Mesendoderm (in vitro differentiated cells): ENCODE results near the gene TUFT1.
A peak's percentile ranks its signal among the peaks of the same experiment; 100 is the strongest.

Experiments used
- DNase-seq: peaks from one replicate; pipeline ENCODE4 v3.0.0; 2013
- H2AK5ac ChIP-seq: 2 replicates; pipeline ENCODE4 v1.6.1; 2013; ENCODE audit warnings: low read length, inconsistent platforms
- H2BK120ac ChIP-seq: 2 replicates; pipeline ENCODE4 v1.6.1; 2013; ENCODE audit warnings: low read depth, mild to moderate bottlenecking, low read length, moderate library complexity, mixed read lengths
- H2BK15ac ChIP-seq: replicated peaks from 2 replicates; pipeline ENCODE4 v1.6.1; 2013; ENCODE audit warnings: low read depth, mild to moderate bottlenecking, moderate library complexity
- H2BK5ac ChIP-seq: 2 replicates; pipeline ENCODE4 v1.6.1; 2013; ENCODE audit warnings: low read length, inconsistent platforms
- H3K18ac ChIP-seq: 2 replicates; pipeline ENCODE4 v1.6.1; 2013; ENCODE audit warnings: mild to moderate bottlenecking, low read length, mixed read lengths
- H3K23ac ChIP-seq: one replicate; pipeline ENCODE4 v1.6.1; 2013; ENCODE audit warnings: low read length
- H3K27ac ChIP-seq: 2 replicates; pipeline ENCODE4 v1.5.1; 2013; ENCODE audit warnings: low read depth, mild to moderate bottlenecking, inconsistent platforms, low read length, moderate library complexity
- H3K27me3 ChIP-seq: 2 replicates; pipeline ENCODE4 v1.6.1; 2013; ENCODE audit warnings: low read length, control low read depth, mild to moderate bottlenecking, inconsistent platforms; ENCODE audit not compliant: insufficient read depth, poor library complexity
- H3K36me3 ChIP-seq: 2 replicates; pipeline ENCODE4 v1.6.1; 2013; ENCODE audit warnings: low read length, inconsistent platforms; ENCODE audit not compliant: control insufficient read depth, insufficient read depth
- H3K4ac ChIP-seq: one replicate; pipeline ENCODE4 v1.6.1; 2013; ENCODE audit warnings: low read depth, mild to moderate bottlenecking, low read length, moderate library complexity
- H3K4me1 ChIP-seq: 2 replicates; pipeline ENCODE4 v1.6.1; 2013; ENCODE audit warnings: low read depth, low read length, inconsistent platforms; ENCODE audit not compliant: control insufficient read depth
- H3K4me2 ChIP-seq: 2 replicates; pipeline ENCODE4 v1.6.1; 2013; ENCODE audit warnings: low read length
- H3K4me3 ChIP-seq: 2 replicates; pipeline ENCODE4 v1.5.1; 2013; ENCODE audit warnings: mild to moderate bottlenecking, low read length
- H3K56ac ChIP-seq: one replicate; pipeline ENCODE4 v1.6.1; 2013; ENCODE audit warnings: low read length
- H3K79me1 ChIP-seq: 2 replicates; pipeline ENCODE4 v1.6.1; 2013; ENCODE audit warnings: low read length, inconsistent platforms
- H3K79me2 ChIP-seq: 2 replicates; pipeline ENCODE4 v1.6.1; 2013; ENCODE audit warnings: mild to moderate bottlenecking, low read length; ENCODE audit not compliant: control insufficient read depth, insufficient read depth
- H3K9ac ChIP-seq: 2 replicates; pipeline ENCODE4 v1.6.1; 2013; ENCODE audit warnings: low read length, inconsistent platforms
- H4K5ac ChIP-seq: one replicate; pipeline ENCODE4 v1.6.1; 2013; ENCODE audit warnings: low read length
- H4K8ac ChIP-seq: one replicate; pipeline ENCODE4 v1.6.1; 2013; ENCODE audit warnings: low read depth, mild to moderate bottlenecking, control low read depth, low read length, moderate library complexity
- WGBS: extraction: QIAGEN DNeasy Blood & Tissue Kit; methylation state at CpG from one replicate; pipeline ENCODE4 v1.1.7; 2013; ENCODE audit warnings: low lambda C conversion rate, missing lambda C conversion rate; ENCODE audit not compliant: insufficient coverage; ENCODE audit errors: extremely low coverage; 5-methylcytosine and 5-hydroxymethylcytosine counted together

Gene TUFT1

DNA sequence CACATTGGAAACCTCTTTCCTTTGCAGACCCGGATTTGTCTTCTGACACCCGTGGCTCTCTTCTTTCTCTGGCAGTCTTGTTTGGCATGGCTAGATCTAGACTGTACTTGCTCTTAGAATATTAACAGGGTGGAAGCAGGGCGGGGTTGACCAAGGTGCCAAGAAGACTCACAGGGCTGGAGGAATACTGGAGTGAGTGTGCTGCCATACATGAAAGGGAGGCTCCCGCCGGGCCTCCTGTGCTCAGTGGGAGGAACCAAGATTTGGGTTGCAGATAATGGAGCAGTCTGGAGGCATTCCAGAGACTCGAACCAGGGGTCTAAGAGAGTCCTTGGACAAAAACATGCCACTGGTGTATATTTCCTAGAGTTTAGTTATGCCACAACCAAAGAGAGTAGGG lies 44.2 kb downstream of the TUFT1 start:
- Histone ChIP-seq H3K79me2 (no peaks in the 10 kb centered on the region), H3K23ac (no peak overlapping the region), H3K79me1 (no peaks in the 10 kb centered on the region), H4K8ac (no peak overlapping the region), H4K5ac (no peak overlapping the region), H3K4me3 (no peak overlapping the region), H3K4ac (no peak overlapping the region), H3K4me1 (peaks cover 2% of the 10 kb centered on the region), H3K27ac (no peak overlapping the region), H2BK5ac (no peak overlapping the region), H2BK15ac (no peak overlapping the region), H3K18ac (no peak overlapping the region), H2BK120ac (no peak overlapping the region), H3K27me3 (no peaks in the 10 kb centered on the region), H3K36me3 (peaks cover 1% of the 10 kb centered on the region), H2AK5ac (no peak overlapping the region), H3K9ac (no peak overlapping the region), H3K56ac (no peak overlapping the region), H3K4me2 (no peak overlapping the region)
- peak; percentile 46 for DNase-seq
- no CpG with 5 or more reads among the region's 6 CpGs for WGBS

DNA sequence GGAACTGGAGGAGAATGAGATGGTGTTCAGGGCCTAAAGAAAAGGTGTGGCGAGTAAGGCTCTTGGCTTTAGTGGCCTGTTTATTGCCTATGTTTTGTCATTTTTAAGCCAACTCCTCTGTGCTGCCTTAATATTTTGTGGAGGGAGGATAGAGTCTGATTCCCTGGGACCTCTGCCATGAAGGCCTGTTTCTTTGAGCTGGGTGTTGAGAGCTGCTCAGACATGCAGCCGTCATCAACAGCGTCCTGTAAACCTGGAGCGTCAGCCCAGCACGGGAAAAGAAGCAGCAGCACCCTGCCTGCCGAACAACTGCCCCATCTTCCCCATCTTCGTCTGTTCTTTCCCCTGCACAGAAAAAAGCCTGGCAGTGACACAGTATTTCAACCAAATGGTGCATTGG lies 44.7 kb downstream of the TUFT1 start:
- Histone ChIP-seq H3K36me3 (peaks cover 1% of the 10 kb centered on the region), H3K79me2 (no peaks in the 10 kb centered on the region), H2BK5ac (no peak overlapping the region), H3K79me1 (no peaks in the 10 kb centered on the region), H3K23ac (no peak overlapping the region), H3K27me3 (no peaks in the 10 kb centered on the region), H3K4me3 (no peak overlapping the region), H2BK120ac (no peak overlapping the region), H3K18ac (no peak overlapping the region), H3K27ac (no peak overlapping the region), H4K8ac (no peak overlapping the region), H2BK15ac (no peak overlapping the region), H4K5ac (no peak overlapping the region), H3K4me1 (peaks cover 2% of the 10 kb centered on the region), H3K9ac (no peak overlapping the region), H3K4ac (no peak overlapping the region), H2AK5ac (no peak overlapping the region), H3K4me2 (no peak overlapping the region), H3K56ac (no peak overlapping the region)
- no peak for DNase-seq
- WGBS, result no CpG with 5 or more reads among the region's 7 CpGs

DNA sequence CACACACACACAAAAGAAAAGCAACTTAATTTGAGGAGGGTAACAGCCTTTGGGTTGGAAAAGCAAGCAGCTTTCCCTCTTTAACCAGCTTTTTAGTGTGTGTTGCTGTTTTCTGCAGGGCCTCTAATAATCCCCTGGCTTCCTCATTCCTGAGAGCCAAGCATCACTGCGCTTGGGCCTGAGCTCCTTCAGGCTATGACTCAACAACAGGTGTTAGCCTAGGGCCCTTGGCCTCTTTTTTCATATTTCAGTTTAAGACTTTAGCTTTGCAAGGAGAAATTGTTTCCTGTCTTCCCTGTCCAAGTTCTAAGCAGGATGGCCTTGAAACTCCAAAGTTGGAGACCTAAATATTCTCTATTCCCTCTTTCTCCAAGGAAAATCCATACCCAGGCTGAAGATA lies 45.5 kb downstream of the TUFT1 start:
- H3K36me3 ChIP-seq, result peaks cover 1% of the 10 kb centered on the region
- no CpG with 5 or more reads among the region's 1 CpG for WGBS
- H3K79me1 ChIP-seq, result no peaks in the 10 kb centered on the region
- no peak overlapping the region for H3K4ac ChIP-seq
- H2BK15ac ChIP-seq, result no peak overlapping the region
- no peak overlapping the region for H3K56ac ChIP-seq
- no peak overlapping the region for H3K4me3 ChIP-seq
- H2BK120ac ChIP-seq, result no peak overlapping the region
- no peak overlapping the region for H3K9ac ChIP-seq
- H4K8ac ChIP-seq, result no peak overlapping the region
- no peaks in the 10 kb centered on the region for H3K79me2 ChIP-seq
- H3K4me1 ChIP-seq, result peaks cover 2% of the 10 kb centered on the region
- no peaks in the 10 kb centered on the region for H3K27me3 ChIP-seq
- no peak overlapping the region for H2AK5ac ChIP-seq
- H3K18ac ChIP-seq, result no peak overlapping the region
- H2BK5ac ChIP-seq, result no peak overlapping the region
- no peak overlapping the region for H4K5ac ChIP-seq
- H3K27ac ChIP-seq, result no peak overlapping the region
- no peak overlapping the region for H3K4me2 ChIP-seq
- DNase-seq, result peak; percentile 45
- H3K23ac ChIP-seq, result no peak overlapping the region

DNA sequence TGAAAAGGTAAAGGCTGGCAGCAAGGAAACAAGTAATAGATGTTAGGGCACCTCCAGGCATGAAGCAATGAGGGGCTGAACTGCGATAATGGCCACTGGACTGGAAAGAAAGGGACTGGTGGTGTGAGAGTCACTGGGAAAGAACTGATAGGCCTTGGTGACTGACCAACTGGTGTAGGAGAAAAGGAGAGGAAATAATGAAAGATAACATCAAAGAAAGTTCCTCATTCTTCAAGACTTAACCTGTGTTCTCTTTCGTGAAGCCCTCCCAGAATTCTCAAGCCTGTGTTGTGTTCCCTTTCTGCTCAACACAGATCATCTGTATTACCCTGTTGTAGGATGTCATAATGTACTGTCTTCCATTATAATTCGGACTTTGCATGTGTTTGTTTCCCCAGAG lies 50.9 kb downstream of the TUFT1 start:
- Histone ChIP-seq H2BK15ac (no peak overlapping the region), H3K4ac (no peak overlapping the region), H3K36me3 (no peaks in the 10 kb centered on the region), H2BK120ac (no peak overlapping the region), H3K4me2 (no peak overlapping the region), H3K18ac (no peak overlapping the region), H3K4me3 (no peak overlapping the region), H4K5ac (no peak overlapping the region), H3K56ac (no peak overlapping the region), H3K79me1 (no peaks in the 10 kb centered on the region), H4K8ac (no peak overlapping the region), H3K79me2 (no peaks in the 10 kb centered on the region), H2AK5ac (no peak overlapping the region), H3K4me1 (no peaks in the 10 kb centered on the region), H3K23ac (no peak overlapping the region), H3K27me3 (no peaks in the 10 kb centered on the region), H3K27ac (no peak overlapping the region), H2BK5ac (no peak overlapping the region), H3K9ac (no peak overlapping the region)
- DNase-seq, result no peak
- no CpG with 5 or more reads among the region's 3 CpGs for WGBS

DNA sequence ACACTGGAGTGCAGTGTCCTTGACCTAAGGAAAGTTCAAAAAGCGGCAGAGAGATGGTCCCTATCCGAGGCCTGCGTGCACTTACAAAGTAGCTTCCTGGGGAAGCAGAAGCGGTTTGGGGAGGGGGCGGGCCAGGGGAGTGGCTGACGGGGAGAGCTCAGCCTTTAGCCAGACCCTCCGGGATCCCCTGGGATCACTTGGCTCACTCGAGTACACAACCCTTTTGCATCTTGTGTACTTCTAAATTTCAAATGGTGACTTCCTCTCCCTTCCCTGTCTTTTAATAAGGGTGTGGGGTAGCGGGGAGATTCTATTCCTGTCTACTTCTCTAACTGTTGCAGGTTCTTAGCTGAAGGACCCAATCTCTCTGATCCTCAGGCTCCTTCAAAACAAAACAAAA lies 53.6 kb downstream of the TUFT1 start:
- no peaks in the 10 kb centered on the region for H3K36me3 ChIP-seq
- H2BK15ac ChIP-seq, result no peak overlapping the region
- H3K4me2 ChIP-seq, result peak overlapping the region; percentile 64
- H3K4me3 ChIP-seq, result no peak overlapping the region
- H3K4me1 ChIP-seq, result no peaks in the 10 kb centered on the region
- no peaks in the 10 kb centered on the region for H3K79me2 ChIP-seq
- H2BK120ac ChIP-seq, result no peak overlapping the region
- H3K56ac ChIP-seq, result peak overlapping the region; percentile 18
- no peak overlapping the region for H3K18ac ChIP-seq
- no peak overlapping the region for H3K23ac ChIP-seq
- no peak overlapping the region for H2AK5ac ChIP-seq
- WGBS, result no CpG with 5 or more reads among the region's 9 CpGs
- no peak overlapping the region for H2BK5ac ChIP-seq
- no peaks in the 10 kb centered on the region for H3K79me1 ChIP-seq
- no peak overlapping the region for H4K5ac ChIP-seq
- no peak overlapping the region for H3K27ac ChIP-seq
- H4K8ac ChIP-seq, result no peak overlapping the region
- DNase-seq, result peak; percentile 35
- H3K4ac ChIP-seq, result no peak overlapping the region
- peak overlapping the region; percentile 35 for H3K9ac ChIP-seq
- no peaks in the 10 kb centered on the region for H3K27me3 ChIP-seq

DNA sequence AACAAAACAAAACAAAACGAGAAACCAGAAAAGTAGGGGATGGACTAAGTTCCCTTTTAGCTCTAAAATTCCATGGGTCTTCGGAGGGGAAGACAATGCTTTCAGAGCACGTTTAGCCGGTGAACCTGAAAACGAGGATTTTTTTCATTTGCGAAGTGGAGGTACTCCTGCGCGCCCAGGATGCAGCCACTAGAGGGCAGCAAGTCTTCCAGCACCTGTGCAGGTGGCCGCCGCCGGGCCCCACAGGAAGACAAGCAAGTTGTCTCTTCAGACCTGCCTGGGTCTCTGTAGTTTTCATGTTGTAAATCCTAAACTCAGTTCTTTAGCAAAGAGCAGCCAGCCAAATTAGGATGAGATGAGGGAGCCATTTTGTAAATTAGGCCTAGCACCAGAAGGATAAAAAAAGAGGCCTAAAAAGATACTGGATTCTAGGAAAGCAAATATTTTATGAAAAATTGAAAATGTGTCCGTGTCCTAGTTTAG lies 54.1 kb downstream of the TUFT1 start:
- peak overlapping the region; percentile 18 for H3K56ac ChIP-seq
- peak overlapping the region; percentile 64 for H3K4me2 ChIP-seq
- no peak overlapping the region for H3K27ac ChIP-seq
- no peaks in the 10 kb centered on the region for H3K36me3 ChIP-seq
- peak overlapping the region; percentile 35 for H3K9ac ChIP-seq
- no peak overlapping the region for H4K8ac ChIP-seq
- no peaks in the 10 kb centered on the region for H3K79me2 ChIP-seq
- H2AK5ac ChIP-seq, result no peak overlapping the region
- no peak overlapping the region for H3K18ac ChIP-seq
- no peak overlapping the region for H2BK15ac ChIP-seq
- no peaks in the 10 kb centered on the region for H3K4me1 ChIP-seq
- H3K27me3 ChIP-seq, result no peaks in the 10 kb centered on the region
- H3K4ac ChIP-seq, result no peak overlapping the region
- no peak overlapping the region for H2BK5ac ChIP-seq
- WGBS, result no CpG with 5 or more reads among the region's 12 CpGs
- no peak overlapping the region for H3K23ac ChIP-seq
- H4K5ac ChIP-seq, result no peak overlapping the region
- H3K79me1 ChIP-seq, result no peaks in the 10 kb centered on the region
- H2BK120ac ChIP-seq, result no peak overlapping the region
- DNase-seq, result peak; percentile 89
- H3K4me3 ChIP-seq, result no peak overlapping the region
